Neural crest cell (in vitro differentiated cells): ENCODE data around the gene HM13. TPM values are rescaled to one million over a fixed set of nuclear protein-coding genes. Genes with fewer than 3 reads are reported as not detected.
A peak's percentile ranks its signal among the peaks of the same experiment; 100 is the strongest.

ENCODE experiments used
- DNase-seq: peaks from one replicate; pipeline ENCODE4 v3.0.0; 2021; ENCODE audit warnings: low read depth, mixed read lengths, low spot score
- H3K27ac Mint-ChIP-seq: one replicate; pipeline ENCODE4 v1.8.0; 2021; ENCODE audit warnings: mild to moderate bottlenecking, mixed read lengths; ENCODE audit not compliant: unreplicated experiment
- H3K27me3 Mint-ChIP-seq: 2 replicates; pipeline ENCODE4 v1.8.0; 2021; ENCODE audit warnings: low read depth, mild to moderate bottlenecking, mixed read lengths
- H3K36me3 Mint-ChIP-seq: 2 replicates; pipeline ENCODE4 v1.8.0; 2021; ENCODE audit warnings: low read depth, mild to moderate bottlenecking, mixed read lengths
- H3K4me1 Mint-ChIP-seq: 2 replicates; pipeline ENCODE4 v1.8.0; 2021; ENCODE audit warnings: mixed read lengths
- H3K4me3 Mint-ChIP-seq: one replicate; pipeline ENCODE4 v1.8.0; 2021; ENCODE audit warnings: mild to moderate bottlenecking, mixed read lengths
- H3K9me3 Mint-ChIP-seq: 2 replicates; pipeline ENCODE4 v1.8.0; 2021; ENCODE audit warnings: mixed read lengths
- CTCF ChIP-seq: fragments of 200-600 bp; sonication (generic); conservative IDR thresholded peaks from 2 replicates; pipeline ENCODE4 v1.5.0; 2021; ENCODE audit warnings: antibody characterized with exemption, mild to moderate bottlenecking
- total RNA-seq: library from RNA; stranded (reverse); gene quantifications from 2 replicates; pipeline ENCODE4 v1.2.1, GENCODE V29; 2021

Gene HM13
- total RNA-seq, 1 donor from 2014 or later: 179 TPM

- Mint-ChIP-seq H3K36me3 (no peaks in the 10 kb centered on the region), H3K4me3 (no peak overlapping the region), H3K4me1 (no peaks in the 10 kb centered on the region), H3K9me3 (peaks cover 14% of the 10 kb centered on the region), H3K27ac (no peak overlapping the region), H3K27me3 (peaks cover 30% of the 10 kb centered on the region)
- no peak for DNase-seq
- TF ChIP-seq CTCF: no peak
Observed at GRCh38 chr20:31485450-31486339, 28.5 kb upstream of the HM13 start.

- Mint-ChIP-seq H3K36me3 (no peaks in the 10 kb centered on the region), H3K4me1 (no peaks in the 10 kb centered on the region), H3K27me3 (peaks cover 32% of the 10 kb centered on the region), H3K4me3 (no peak overlapping the region), H3K27ac (no peak overlapping the region), H3K9me3 (peaks cover 6% of the 10 kb centered on the region)
- no peak for DNase-seq
- TF ChIP-seq CTCF: no peak
Observed at GRCh38 chr20:31488115-31488514, 26.1 kb upstream of the HM13 start.

- Mint-ChIP-seq H3K9me3 (peaks cover 6% of the 10 kb centered on the region), H3K4me1 (no peaks in the 10 kb centered on the region), H3K27me3 (peaks cover 36% of the 10 kb centered on the region), H3K4me3 (no peak overlapping the region), H3K27ac (no peak overlapping the region), H3K36me3 (no peaks in the 10 kb centered on the region)
- DNase-seq: no peak
- no peak for TF ChIP-seq CTCF
Observed at GRCh38 chr20:31489152-31489551, 25.1 kb upstream of the HM13 start.

GRCh38 chr20:31490752-31491151 lies 23.5 kb upstream of the HM13 start:
- H3K4me1 Mint-ChIP-seq: no peaks in the 10 kb centered on the region
- no peaks in the 10 kb centered on the region for H3K9me3 Mint-ChIP-seq
- TF ChIP-seq CTCF: no peak
- no peak overlapping the region for H3K27ac Mint-ChIP-seq
- peaks cover 39% of the 10 kb centered on the region for H3K27me3 Mint-ChIP-seq
- H3K36me3 Mint-ChIP-seq: no peaks in the 10 kb centered on the region
- no peak for DNase-seq
- no peak overlapping the region for H3K4me3 Mint-ChIP-seq

- DNase-seq: peak; percentile 25
- no peaks in the 10 kb centered on the region for H3K4me1 Mint-ChIP-seq
- no peaks in the 10 kb centered on the region for H3K36me3 Mint-ChIP-seq
- peak; percentile 55 for TF ChIP-seq CTCF
- H3K4me3 Mint-ChIP-seq: no peak overlapping the region
- no peak overlapping the region for H3K27ac Mint-ChIP-seq
- H3K9me3 Mint-ChIP-seq: no peaks in the 10 kb centered on the region
- H3K27me3 Mint-ChIP-seq: peaks cover 41% of the 10 kb centered on the region
Observed at GRCh38 chr20:31494131-31494530, 20.1 kb upstream of the HM13 start.
